ENCODE measurements around the gene D2HGDH.
"Not testable (repeated sequence)": the region's sequence is repeated elsewhere in the genome, so short reads cannot be mapped to it uniquely, and the experiment has no call there.

Gene D2HGDH

GRCh38 chr2:241743008-241743407 lies 8.6 kb downstream of the D2HGDH start:
- not testable (repeated sequence) for H2AFZ ChIP-seq (ENCODE audit: low read depth, low read length)
- WGBS: 99% methylated on average over 12 of the region's 15 CpGs

GRCh38 chr2:241743620-241744019 lies 9.2 kb downstream of the D2HGDH start:
- Histone ChIP-seq H3K4me2 (ENCODE audit: low read length, poor library complexity, severe bottlenecking) (no peak overlapping the region), H4K8ac (ENCODE audit: low read length) (no peak overlapping the region), H2BK120ac (ENCODE audit: low read depth, low read length) (no peak overlapping the region), H3K4me1 (ENCODE audit: control insufficient read depth, insufficient read depth, low read depth, low read length) (peaks cover 12% of the 10 kb centered on the region), H3K18ac (ENCODE audit: low read depth in 1 of 2, low read length in 2 of 2) (no peak overlapping the region), H3K9ac (ENCODE audit: low read length) (no peak overlapping the region), H3K79me1 (replicated peaks; ENCODE audit: low read length, poor library complexity, severe bottlenecking) (peaks cover 41% of the 10 kb centered on the region), H2BK12ac (ENCODE audit: low read length in 2 of 2) (no peak overlapping the region), H3K9me3 (ENCODE audit: control insufficient read depth, low read length) (no peaks in the 10 kb centered on the region), H3K36me3 (ENCODE audit: control insufficient read depth in 1 of 2, insufficient read depth in 2 of 2, low read depth in 1 of 2, low read length in 2 of 2) (peaks cover 49 to 54% of the 10 kb centered on the region in 2 experiments), H3K27me3 (ENCODE audit: control insufficient read depth in 1 of 2, insufficient read depth in 1 of 2, low read length in 2 of 2) (no peaks in the 10 kb centered on the region), H2BK5ac (ENCODE audit: low read depth, low read length, poor library complexity, severe bottlenecking) (no peak overlapping the region), H3K4me3 (ENCODE audit: insufficient read depth in 1 of 2, low read depth in 1 of 2, low read length in 2 of 2) (no peak overlapping the region), H3K4ac (ENCODE audit: low read depth in 1 of 2, low read length in 2 of 2) (no peak overlapping the region), H3K23ac (ENCODE audit: low read length in 2 of 2) (no peak overlapping the region), H2AFZ (ENCODE audit: low read depth, low read length) (no peak overlapping the region), H4K91ac (ENCODE audit: low read length) (no peak overlapping the region), H2AK5ac (ENCODE audit: low read length, severe bottlenecking) (no peak overlapping the region), H2BK15ac (ENCODE audit: low read depth, poor library complexity, severe bottlenecking) (no peak overlapping the region), H3K14ac (ENCODE audit: low read length in 2 of 2) (no peak overlapping the region), H3K27ac (ENCODE audit: low read length, poor library complexity, severe bottlenecking) (no peak overlapping the region)
- 96% methylated on average over 16 of the region's 16 CpGs for WGBS
- no peak for DNase-seq

More at GRCh38 chr2:241743008-241743407, 8.6 kb downstream of the D2HGDH start:
- not testable (repeated sequence) for H2BK12ac ChIP-seq (ENCODE audit: low read length in 2 of 2); H4K91ac ChIP-seq (ENCODE audit: low read length); H3K4me3 ChIP-seq (ENCODE audit: insufficient read depth in 1 of 2, low read depth in 1 of 2, low read length in 2 of 2); H3K27ac ChIP-seq (ENCODE audit: low read length, poor library complexity, severe bottlenecking); H2BK5ac ChIP-seq (ENCODE audit: low read depth, low read length, poor library complexity, severe bottlenecking); H2AK5ac ChIP-seq (ENCODE audit: low read length, severe bottlenecking); H3K9me3 ChIP-seq (ENCODE audit: control insufficient read depth, low read length); DNase-seq; H3K23ac ChIP-seq (ENCODE audit: low read length in 2 of 2); H2BK120ac ChIP-seq (ENCODE audit: low read depth, low read length); H3K9ac ChIP-seq (ENCODE audit: low read length); H3K18ac ChIP-seq (ENCODE audit: low read depth in 1 of 2, low read length in 2 of 2); H3K14ac ChIP-seq (ENCODE audit: low read length in 2 of 2); H4K8ac ChIP-seq (ENCODE audit: low read length); H3K4me2 ChIP-seq (ENCODE audit: low read length, poor library complexity, severe bottlenecking); H3K4ac ChIP-seq (ENCODE audit: low read depth in 1 of 2, low read length in 2 of 2); H3K27me3 ChIP-seq (ENCODE audit: control insufficient read depth in 1 of 2, insufficient read depth in 1 of 2, low read length in 2 of 2); H2BK15ac ChIP-seq (ENCODE audit: low read depth, poor library complexity, severe bottlenecking)
- Histone ChIP-seq H3K4me1 (ENCODE audit: control insufficient read depth, insufficient read depth, low read depth, low read length) (peaks cover 12% of the 10 kb centered on the region), H3K36me3 (ENCODE audit: control insufficient read depth in 1 of 2, insufficient read depth in 2 of 2, low read depth in 1 of 2, low read length in 2 of 2) (peaks cover 52 to 56% of the 10 kb centered on the region in 2 experiments), H3K79me1 (replicated peaks; ENCODE audit: low read length, poor library complexity, severe bottlenecking) (peaks cover 44% of the 10 kb centered on the region)

GRCh38 chr2:241744028-241744754 lies 9.8 kb downstream of the D2HGDH start:
- no peak overlapping the region for H2BK5ac ChIP-seq (ENCODE audit: low read depth, low read length, poor library complexity, severe bottlenecking)
- H3K36me3 ChIP-seq (ENCODE audit: control insufficient read depth in 1 of 2, insufficient read depth in 2 of 2, low read depth in 1 of 2, low read length in 2 of 2): peaks cover 50 to 55% of the 10 kb centered on the region in 2 experiments
- no peak overlapping the region for H3K27ac ChIP-seq (ENCODE audit: low read length, poor library complexity, severe bottlenecking)
- H3K23ac ChIP-seq (ENCODE audit: low read length in 2 of 2): no peak overlapping the region
- no peak for DNase-seq
- H3K9ac ChIP-seq (ENCODE audit: low read length): no peak overlapping the region
- H2BK12ac ChIP-seq (ENCODE audit: low read length in 2 of 2): no peak overlapping the region
- H4K8ac ChIP-seq (ENCODE audit: low read length): no peak overlapping the region
- no peak overlapping the region for H2BK120ac ChIP-seq (ENCODE audit: low read depth, low read length)
- no peak overlapping the region for H3K18ac ChIP-seq (ENCODE audit: low read depth in 1 of 2, low read length in 2 of 2)
- no peak overlapping the region for H2AFZ ChIP-seq (ENCODE audit: low read depth, low read length)
- no peak overlapping the region for H2AK5ac ChIP-seq (ENCODE audit: low read length, severe bottlenecking)
- H3K9me3 ChIP-seq (ENCODE audit: control insufficient read depth, low read length): no peaks in the 10 kb centered on the region
- H3K4me2 ChIP-seq (ENCODE audit: low read length, poor library complexity, severe bottlenecking): no peak overlapping the region
- H3K4ac ChIP-seq (ENCODE audit: low read depth in 1 of 2, low read length in 2 of 2): no peak overlapping the region
- peaks cover 39% of the 10 kb centered on the region for H3K79me1 ChIP-seq (replicated peaks; ENCODE audit: low read length, poor library complexity, severe bottlenecking)
- peaks cover 12% of the 10 kb centered on the region for H3K4me1 ChIP-seq (ENCODE audit: control insufficient read depth, insufficient read depth, low read depth, low read length)
- 91% methylated on average over 24 of the region's 24 CpGs for WGBS
- no peaks in the 10 kb centered on the region for H3K27me3 ChIP-seq (ENCODE audit: control insufficient read depth in 1 of 2, insufficient read depth in 1 of 2, low read length in 2 of 2)
- no peak overlapping the region for H4K91ac ChIP-seq (ENCODE audit: low read length)
- H3K14ac ChIP-seq (ENCODE audit: low read length in 2 of 2): no peak overlapping the region
- no peak overlapping the region for H3K4me3 ChIP-seq (ENCODE audit: insufficient read depth in 1 of 2, low read depth in 1 of 2, low read length in 2 of 2)
- H2BK15ac ChIP-seq (ENCODE audit: low read depth, poor library complexity, severe bottlenecking): no peak overlapping the region

- no peak overlapping the region for H3K4me2 ChIP-seq (ENCODE audit: low read length, poor library complexity, severe bottlenecking)
- no peak overlapping the region for H3K14ac ChIP-seq (ENCODE audit: low read length in 2 of 2)
- H3K9ac ChIP-seq (ENCODE audit: low read length): no peak overlapping the region
- H2BK5ac ChIP-seq (ENCODE audit: low read depth, low read length, poor library complexity, severe bottlenecking): no peak overlapping the region
- H3K79me1 ChIP-seq (replicated peaks; ENCODE audit: low read length, poor library complexity, severe bottlenecking): peaks cover 32% of the 10 kb centered on the region
- H2BK120ac ChIP-seq (ENCODE audit: low read depth, low read length): no peak overlapping the region
- no peak overlapping the region for H4K8ac ChIP-seq (ENCODE audit: low read length)
- H3K4me3 ChIP-seq (ENCODE audit: insufficient read depth in 1 of 2, low read depth in 1 of 2, low read length in 2 of 2): no peak overlapping the region
- no peak overlapping the region for H3K27ac ChIP-seq (ENCODE audit: low read length, poor library complexity, severe bottlenecking)
- no peak for DNase-seq
- no peaks in the 10 kb centered on the region for H3K9me3 ChIP-seq (ENCODE audit: control insufficient read depth, low read length)
- no peak overlapping the region for H2BK15ac ChIP-seq (ENCODE audit: low read depth, poor library complexity, severe bottlenecking)
- no peak overlapping the region for H4K91ac ChIP-seq (ENCODE audit: low read length)
- no peak overlapping the region for H3K4ac ChIP-seq (ENCODE audit: low read depth in 1 of 2, low read length in 2 of 2)
- peaks cover 5% of the 10 kb centered on the region for H3K4me1 ChIP-seq (ENCODE audit: control insufficient read depth, insufficient read depth, low read depth, low read length)
- H2BK12ac ChIP-seq (ENCODE audit: low read length in 2 of 2): no peak overlapping the region
- no peak overlapping the region for H2AFZ ChIP-seq (ENCODE audit: low read depth, low read length)
- H2AK5ac ChIP-seq (ENCODE audit: low read length, severe bottlenecking): no peak overlapping the region
- WGBS: 98% methylated on average over 13 of the region's 13 CpGs
- no peak overlapping the region for H3K18ac ChIP-seq (ENCODE audit: low read depth in 1 of 2, low read length in 2 of 2)
- H3K27me3 ChIP-seq (ENCODE audit: control insufficient read depth in 1 of 2, insufficient read depth in 1 of 2, low read length in 2 of 2): no peaks in the 10 kb centered on the region
- H3K36me3 ChIP-seq (ENCODE audit: control insufficient read depth in 1 of 2, insufficient read depth in 2 of 2, low read depth in 1 of 2, low read length in 2 of 2): peaks cover 58% of the 10 kb centered on the region in 2 experiments
- no peak overlapping the region for H3K23ac ChIP-seq (ENCODE audit: low read length in 2 of 2)
These were observed 10.8 kb downstream of the D2HGDH start for GRCh38 chr2:241745276-241745675.
